HEK293 (cell line): ENCODE measurements around the gene ZCCHC17.

Experiments used
- CTCF ChIA-PET: fragments of 350-600 bp; formaldehyde crosslinking; extraction: SDS; loops from one replicate; lab custom pipeline; 2021; ENCODE audit warnings: antibody characterized with exemption; lab: Yijun Ruan, JAX
- POLR2A ChIA-PET: fragments of 300-600 bp; formaldehyde crosslinking; extraction: SDS; loops from one replicate; lab custom pipeline; 2020; ENCODE audit warnings: antibody characterized with exemption, inconsistent platforms; lab: Yijun Ruan, JAX
- H3K27ac ChIP-seq: fragments of 200-500 bp; sonication (Bioruptor generic); 2 replicates; pipeline ENCODE4 v1.5.1; 2014; ENCODE audit warnings: low read depth, low read length, control low read depth, inconsistent platforms; ENCODE audit errors: extremely low read depth
- H3K36me3 ChIP-seq, 2 experiments: fragments of 200-500 bp in 1 of 2; sonication (Bioruptor generic) in 1 of 2; 1 replicate in 1 of 2; 2 replicates in 1 of 2; pipeline ENCODE4 v1.5.1; 2014 to 2017; ENCODE audit warnings: inconsistent platforms in 2 of 2, low read length in 2 of 2; ENCODE audit not compliant: control insufficient read depth in 2 of 2, insufficient read depth in 1 of 2
- H3K4me1 ChIP-seq: fragments of 200-500 bp; sonication (Bioruptor generic); 2 replicates; pipeline ENCODE4 v1.5.1; 2014; ENCODE audit warnings: mild to moderate bottlenecking, low read length, inconsistent platforms; ENCODE audit not compliant: control insufficient read depth, insufficient read depth
- H3K4me3 ChIP-seq: 2 replicates; pipeline ENCODE4 v1.5.1; 2011; ENCODE audit warnings: low read depth, mild to moderate bottlenecking, control low read depth, low read length, moderate library complexity
- H3K9me3 ChIP-seq: fragments of 200-500 bp; sonication (Bioruptor generic); 2 replicates; pipeline ENCODE4 v1.5.1; 2014; ENCODE audit warnings: low read depth, low read length, inconsistent platforms; ENCODE audit not compliant: control insufficient read depth, insufficient read depth
- GLIS2 ChIP-seq: fragments of 450-650 bp; formaldehyde crosslinking; IDR thresholded peaks from 2 replicates; pipeline ENCODE4 v1.5.1; 2016; ENCODE audit warnings: missing biosample characterization, missing genetic modification characterization
- KLF16 ChIP-seq: fragments of 450-650 bp; formaldehyde crosslinking; IDR thresholded peaks from 2 replicates; pipeline ENCODE4 v1.5.1; 2017; ENCODE audit warnings: missing biosample characterization, missing genetic modification characterization
- MYNN ChIP-seq: fragments of 450-650 bp; formaldehyde crosslinking; IDR thresholded peaks from 2 replicates; pipeline ENCODE4 v1.5.1; 2016; ENCODE audit warnings: missing biosample characterization, missing genetic modification characterization, borderline replicate concordance
- SP2 ChIP-seq: fragments of 450-650 bp; formaldehyde crosslinking; IDR thresholded peaks from 2 replicates; pipeline ENCODE4 v1.5.1; 2016; ENCODE audit warnings: missing biosample characterization, missing genetic modification characterization
- SP7 ChIP-seq: fragments of 450-650 bp; formaldehyde crosslinking; IDR thresholded peaks from 2 replicates; pipeline ENCODE4 v1.5.1; 2016; ENCODE audit warnings: missing biosample characterization, missing genetic modification characterization
- YY2 ChIP-seq: fragments of 450-650 bp; formaldehyde crosslinking; IDR thresholded peaks from 2 replicates; pipeline ENCODE4 v1.5.1; 2016; ENCODE audit warnings: missing biosample characterization, missing genetic modification characterization
- ZBTB20 ChIP-seq: fragments of 450-650 bp; formaldehyde crosslinking; IDR thresholded peaks from 2 replicates; pipeline ENCODE4 v1.5.1; 2016; ENCODE audit warnings: missing biosample characterization, missing genetic modification characterization
- ZBTB21 ChIP-seq: fragments of 450-650 bp; formaldehyde crosslinking; IDR thresholded peaks from 2 replicates; pipeline ENCODE4 v1.5.1; 2017; ENCODE audit warnings: missing biosample characterization, missing genetic modification characterization
- ZBTB48 ChIP-seq: fragments of 450-650 bp; formaldehyde crosslinking; IDR thresholded peaks from 2 replicates; pipeline ENCODE4 v1.5.1; 2016; ENCODE audit warnings: missing biosample characterization, missing genetic modification characterization
- ZFP37 ChIP-seq: fragments of 450-650 bp; formaldehyde crosslinking; IDR thresholded peaks from 2 replicates; pipeline ENCODE4 v1.5.1; 2016; ENCODE audit warnings: missing biosample characterization, missing genetic modification characterization
- ZNF10 ChIP-seq: fragments of 450-650 bp; formaldehyde crosslinking; IDR thresholded peaks from 2 replicates; pipeline ENCODE4 v1.5.1; 2017; ENCODE audit warnings: missing biosample characterization, missing genetic modification characterization
- ZNF114 ChIP-seq: fragments of 450-650 bp; formaldehyde crosslinking; IDR thresholded peaks from 2 replicates; pipeline ENCODE4 v1.5.0; 2017; ENCODE audit warnings: missing biosample characterization, missing genetic modification characterization
- ZNF24 ChIP-seq: fragments of 450-650 bp; formaldehyde crosslinking; IDR thresholded peaks from 2 replicates; pipeline ENCODE4 v1.5.1; 2016; ENCODE audit warnings: missing biosample characterization, missing genetic modification characterization
- ZNF335 ChIP-seq: fragments of 450-650 bp; formaldehyde crosslinking; conservative IDR thresholded peaks from 2 replicates; pipeline ENCODE4 v1.5.1; 2016; ENCODE audit warnings: missing biosample characterization, missing genetic modification characterization
- ZNF354C ChIP-seq: fragments of 450-650 bp; formaldehyde crosslinking; IDR thresholded peaks from 2 replicates; pipeline ENCODE4 v1.5.1; 2016; ENCODE audit warnings: missing biosample characterization, missing genetic modification characterization, low read depth, borderline replicate concordance
- ZNF366 ChIP-seq: fragments of 450-650 bp; formaldehyde crosslinking; conservative IDR thresholded peaks from 2 replicates; pipeline ENCODE4 v1.5.1; 2016; ENCODE audit warnings: missing biosample characterization, missing genetic modification characterization
- ZNF501 ChIP-seq: fragments of 450-650 bp; formaldehyde crosslinking; IDR thresholded peaks from 2 replicates; pipeline ENCODE4 v1.5.1; 2016; ENCODE audit warnings: missing biosample characterization, missing genetic modification characterization
- ZNF555 ChIP-seq: fragments of 450-650 bp; formaldehyde crosslinking; conservative IDR thresholded peaks from 2 replicates; pipeline ENCODE4 v1.5.1; 2017; ENCODE audit warnings: missing biosample characterization, mild to moderate bottlenecking, missing genetic modification characterization, inconsistent platforms
- ZNF626 ChIP-seq: fragments of 450-650 bp; sonication (Bioruptor Pico); formaldehyde crosslinking; IDR thresholded peaks from 2 replicates; pipeline ENCODE4 v1.5.1; 2018; ENCODE audit warnings: missing biosample characterization, missing genetic modification characterization, inconsistent platforms
- ZNF660 ChIP-seq: fragments of 450-650 bp; IDR thresholded peaks from 2 replicates; pipeline ENCODE4 v1.5.1; 2018; ENCODE audit warnings: missing biosample characterization, mild to moderate bottlenecking, missing genetic modification characterization
- ZXDB ChIP-seq: fragments of 450-650 bp; formaldehyde crosslinking; IDR thresholded peaks from 2 replicates; pipeline ENCODE4 v1.5.1; 2016; ENCODE audit warnings: missing biosample characterization, missing genetic modification characterization
- TF ChIP-seq, protein P1 (sequence below): fragments of 450-650 bp; formaldehyde crosslinking; IDR thresholded peaks from 2 replicates; pipeline ENCODE4 v1.5.1; 2016; ENCODE audit warnings: missing biosample characterization, missing genetic modification characterization, low read depth
- TF ChIP-seq, protein P2 (sequence below): fragments of 450-650 bp; formaldehyde crosslinking; IDR thresholded peaks from 2 replicates; pipeline ENCODE4 v1.5.1; 2016; ENCODE audit warnings: missing biosample characterization, missing genetic modification characterization
- TF ChIP-seq, protein P3 (sequence below): fragments of 450-650 bp; formaldehyde crosslinking; IDR thresholded peaks from 2 replicates; pipeline ENCODE4 v1.5.1; 2016; ENCODE audit warnings: missing biosample characterization, missing genetic modification characterization
- TF ChIP-seq, protein P4 (sequence below): fragments of 450-650 bp; formaldehyde crosslinking; IDR thresholded peaks from 2 replicates; pipeline ENCODE4 v1.5.1; 2016; ENCODE audit warnings: missing biosample characterization, missing genetic modification characterization
- TF ChIP-seq, protein P5 (sequence below): fragments of 450-650 bp; formaldehyde crosslinking; IDR thresholded peaks from 2 replicates; pipeline ENCODE4 v1.5.1; 2016; ENCODE audit warnings: missing biosample characterization, missing genetic modification characterization

The ZCCHC17 gene

DNA sequence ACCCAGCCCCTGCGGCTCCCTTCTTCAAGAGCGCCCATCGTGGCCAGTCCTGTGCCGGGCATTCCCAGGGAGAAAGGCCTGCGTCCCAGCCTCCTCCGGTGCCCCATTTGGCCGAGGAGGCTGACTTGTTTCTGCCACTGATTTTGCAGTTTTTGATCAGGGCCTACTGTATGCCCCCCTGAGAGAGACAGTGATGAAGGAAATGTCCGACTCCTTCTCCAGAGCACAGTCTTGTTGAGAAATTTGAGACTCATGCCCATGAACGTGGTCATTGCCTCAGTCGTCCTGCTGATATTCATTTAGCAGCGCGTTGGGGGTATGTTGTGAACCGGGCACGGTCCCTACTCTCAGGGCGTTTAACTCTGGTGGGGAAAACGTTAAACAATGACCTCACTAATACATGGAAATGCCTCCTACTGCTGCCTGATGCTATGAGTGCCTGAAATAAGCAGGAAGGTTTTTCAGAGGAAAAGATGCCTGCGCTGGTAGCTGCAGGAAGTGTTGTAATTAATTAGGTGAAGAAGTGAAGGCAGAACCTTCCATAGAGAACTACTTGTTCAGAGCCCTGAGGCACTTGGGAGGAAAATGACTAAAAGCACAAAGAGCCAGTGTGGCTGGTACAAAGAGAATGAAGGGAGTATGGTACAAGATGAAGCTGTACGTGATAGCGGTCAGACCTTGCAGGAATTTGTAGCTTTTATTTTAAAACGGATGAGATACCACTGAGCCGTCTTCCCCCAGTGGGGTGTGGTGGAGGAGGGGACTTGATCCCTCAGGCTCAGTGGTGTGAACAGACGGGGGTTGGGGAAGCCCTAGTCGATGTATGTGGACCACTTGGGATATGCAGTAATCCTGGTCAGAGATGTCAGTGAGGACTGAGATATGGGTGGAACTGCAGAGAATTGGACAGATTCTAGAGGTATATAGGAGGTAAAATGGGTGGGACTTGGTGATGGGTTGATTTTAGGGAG, 730 bp downstream of the ZCCHC17 start:
- no peaks in the 10 kb centered on the region for H3K9me3 ChIP-seq
- ChIA-PET POLR2A (interaction anchor here (0.5 to 2.2 kb wide), 33 partner anchors 10 to 347 kb away, joined by 3 to 39 read pairs (median 4); partner anchors contain the start of genes FABP3 and PEF1), CTCF (interaction anchor here (1.0 to 2.5 kb wide), 3 partner anchors 11 to 116 kb away, joined by 3 to 20 read pairs (median 10); no protein-coding TSS in a partner anchor)
- TF ChIP-seq ZNF24 (tag by site-specific recombination), result peak; percentile 63; the same call in 1 of the 2 replicates
- TF ChIP-seq, protein P1, sequence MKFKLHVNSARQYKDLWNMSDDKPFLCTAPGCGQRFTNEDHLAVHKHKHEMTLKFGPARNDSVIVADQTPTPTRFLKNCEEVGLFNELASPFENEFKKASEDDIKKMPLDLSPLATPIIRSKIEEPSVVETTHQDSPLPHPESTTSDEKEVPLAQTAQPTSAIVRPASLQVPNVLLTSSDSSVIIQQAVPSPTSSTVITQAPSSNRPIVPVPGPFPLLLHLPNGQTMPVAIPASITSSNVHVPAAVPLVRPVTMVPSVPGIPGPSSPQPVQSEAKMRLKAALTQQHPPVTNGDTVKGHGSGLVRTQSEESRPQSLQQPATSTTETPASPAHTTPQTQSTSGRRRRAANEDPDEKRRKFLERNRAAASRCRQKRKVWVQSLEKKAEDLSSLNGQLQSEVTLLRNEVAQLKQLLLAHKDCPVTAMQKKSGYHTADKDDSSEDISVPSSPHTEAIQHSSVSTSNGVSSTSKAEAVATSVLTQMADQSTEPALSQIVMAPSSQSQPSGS (tag by site-specific recombination), result peak; percentile 88
- TF ChIP-seq GLIS2 (tag by site-specific recombination), result peak; percentile 64; the same call in 1 of the 2 replicates
- no peak for TF ChIP-seq ZNF555 (tag by site-specific recombination)
- TF ChIP-seq ZNF626 (tag by site-specific recombination), result no peak
- 0 out of 2 replicates have a peak, but pooled peaks have one; percentile 49 for TF ChIP-seq KLF16 (tag by site-specific recombination)
- TF ChIP-seq ZBTB48, result peak; percentile 79
- TF ChIP-seq, protein P2, sequence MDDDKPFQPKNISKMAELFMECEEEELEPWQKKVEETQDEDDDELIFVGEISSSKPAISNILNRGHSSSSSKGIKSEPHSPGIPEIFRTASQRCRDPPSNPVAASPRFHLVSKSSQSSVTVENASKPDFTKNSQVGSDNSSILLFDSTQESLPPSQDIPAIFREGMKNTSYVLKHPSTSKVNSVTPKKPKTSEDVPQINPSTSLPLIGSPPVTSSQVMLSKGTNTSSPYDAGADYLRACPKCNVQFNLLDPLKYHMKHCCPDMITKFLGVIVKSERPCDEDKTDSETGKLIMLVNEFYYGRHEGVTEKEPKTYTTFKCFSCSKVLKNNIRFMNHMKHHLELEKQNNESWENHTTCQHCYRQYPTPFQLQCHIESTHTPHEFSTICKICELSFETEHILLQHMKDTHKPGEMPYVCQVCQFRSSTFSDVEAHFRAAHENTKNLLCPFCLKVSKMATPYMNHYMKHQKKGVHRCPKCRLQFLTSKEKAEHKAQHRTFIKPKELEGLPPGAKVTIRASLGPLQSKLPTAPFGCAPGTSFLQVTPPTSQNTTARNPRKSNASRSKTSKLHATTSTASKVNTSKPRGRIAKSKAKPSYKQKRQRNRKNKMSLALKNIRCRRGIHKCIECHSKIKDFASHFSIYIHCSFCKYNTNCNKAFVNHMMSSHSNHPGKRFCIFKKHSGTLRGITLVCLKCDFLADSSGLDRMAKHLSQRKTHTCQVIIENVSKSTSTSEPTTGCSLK (tag by site-specific recombination), result no peak
- 0 out of 2 replicates have a peak, but pooled peaks have one; percentile 6 for TF ChIP-seq ZXDB
- TF ChIP-seq ZBTB20 (tag by site-specific recombination), result peak; percentile 40; the same call in 1 of the 2 replicates
- TF ChIP-seq ZNF501 (tag by site-specific recombination), result peak; percentile 47
- TF ChIP-seq, protein P3, sequence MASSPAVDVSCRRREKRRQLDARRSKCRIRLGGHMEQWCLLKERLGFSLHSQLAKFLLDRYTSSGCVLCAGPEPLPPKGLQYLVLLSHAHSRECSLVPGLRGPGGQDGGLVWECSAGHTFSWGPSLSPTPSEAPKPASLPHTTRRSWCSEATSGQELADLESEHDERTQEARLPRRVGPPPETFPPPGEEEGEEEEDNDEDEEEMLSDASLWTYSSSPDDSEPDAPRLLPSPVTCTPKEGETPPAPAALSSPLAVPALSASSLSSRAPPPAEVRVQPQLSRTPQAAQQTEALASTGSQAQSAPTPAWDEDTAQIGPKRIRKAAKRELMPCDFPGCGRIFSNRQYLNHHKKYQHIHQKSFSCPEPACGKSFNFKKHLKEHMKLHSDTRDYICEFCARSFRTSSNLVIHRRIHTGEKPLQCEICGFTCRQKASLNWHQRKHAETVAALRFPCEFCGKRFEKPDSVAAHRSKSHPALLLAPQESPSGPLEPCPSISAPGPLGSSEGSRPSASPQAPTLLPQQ (tag by site-specific recombination), result 0 out of 2 replicates have a peak, but pooled peaks have one; percentile 7
- no peak for TF ChIP-seq ZBTB21
- TF ChIP-seq ZFP37 (tag by site-specific recombination), result peak; percentile 19; the same call in 1 of the 2 replicates
- TF ChIP-seq SP2 (tag by site-specific recombination), result 0 out of 2 replicates have a peak, but pooled peaks have one; percentile 12
- peak; percentile 82 for TF ChIP-seq ZNF335 (tag by site-specific recombination)
- no peak for TF ChIP-seq YY2
- TF ChIP-seq, protein P4, sequence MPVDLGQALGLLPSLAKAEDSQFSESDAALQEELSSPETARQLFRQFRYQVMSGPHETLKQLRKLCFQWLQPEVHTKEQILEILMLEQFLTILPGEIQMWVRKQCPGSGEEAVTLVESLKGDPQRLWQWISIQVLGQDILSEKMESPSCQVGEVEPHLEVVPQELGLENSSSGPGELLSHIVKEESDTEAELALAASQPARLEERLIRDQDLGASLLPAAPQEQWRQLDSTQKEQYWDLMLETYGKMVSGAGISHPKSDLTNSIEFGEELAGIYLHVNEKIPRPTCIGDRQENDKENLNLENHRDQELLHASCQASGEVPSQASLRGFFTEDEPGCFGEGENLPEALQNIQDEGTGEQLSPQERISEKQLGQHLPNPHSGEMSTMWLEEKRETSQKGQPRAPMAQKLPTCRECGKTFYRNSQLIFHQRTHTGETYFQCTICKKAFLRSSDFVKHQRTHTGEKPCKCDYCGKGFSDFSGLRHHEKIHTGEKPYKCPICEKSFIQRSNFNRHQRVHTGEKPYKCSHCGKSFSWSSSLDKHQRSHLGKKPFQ (tag by site-specific recombination), result peak; percentile 77
- peak; percentile 67; the same call in 1 of the 2 replicates for TF ChIP-seq ZNF10 (tag by site-specific recombination)
- TF ChIP-seq ZNF660 (tag by site-specific recombination), result 0 out of 2 replicates have a peak, but pooled peaks have one; percentile 10
- TF ChIP-seq MYNN (tag by site-specific recombination), result 0 out of 2 replicates have a peak, but pooled peaks have one; percentile 12
- TF ChIP-seq, protein P5, sequence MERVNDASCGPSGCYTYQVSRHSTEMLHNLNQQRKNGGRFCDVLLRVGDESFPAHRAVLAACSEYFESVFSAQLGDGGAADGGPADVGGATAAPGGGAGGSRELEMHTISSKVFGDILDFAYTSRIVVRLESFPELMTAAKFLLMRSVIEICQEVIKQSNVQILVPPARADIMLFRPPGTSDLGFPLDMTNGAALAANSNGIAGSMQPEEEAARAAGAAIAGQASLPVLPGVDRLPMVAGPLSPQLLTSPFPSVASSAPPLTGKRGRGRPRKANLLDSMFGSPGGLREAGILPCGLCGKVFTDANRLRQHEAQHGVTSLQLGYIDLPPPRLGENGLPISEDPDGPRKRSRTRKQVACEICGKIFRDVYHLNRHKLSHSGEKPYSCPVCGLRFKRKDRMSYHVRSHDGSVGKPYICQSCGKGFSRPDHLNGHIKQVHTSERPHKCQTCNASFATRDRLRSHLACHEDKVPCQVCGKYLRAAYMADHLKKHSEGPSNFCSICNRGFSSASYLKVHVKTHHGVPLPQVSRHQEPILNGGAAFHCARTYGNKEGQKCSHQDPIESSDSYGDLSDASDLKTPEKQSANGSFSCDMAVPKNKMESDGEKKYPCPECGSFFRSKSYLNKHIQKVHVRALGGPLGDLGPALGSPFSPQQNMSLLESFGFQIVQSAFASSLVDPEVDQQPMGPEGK (tag by site-specific recombination), result peak; percentile 52; the same call in 1 of the 2 replicates
- no peak for TF ChIP-seq ZNF354C
- no peak for TF ChIP-seq ZNF114 (tag by site-specific recombination)
- TF ChIP-seq ZNF366 (tag by site-specific recombination), result 0 out of 2 replicates have a peak, but pooled peaks have one; percentile 9
- TF ChIP-seq SP7 (tag by site-specific recombination), result no peak
- H3K36me3 ChIP-seq, result peaks cover 12 to 33% of the 10 kb centered on the region in 2 experiments
- peaks cover 8% of the 10 kb centered on the region; the same call in 1 of the 2 replicates for H3K4me1 ChIP-seq
- peak overlapping the region; percentile 86 for H3K4me3 ChIP-seq
- peak overlapping the region; percentile 40; the same call in 1 of the 2 replicates for H3K27ac ChIP-seq
